Loucy (cell line): ENCODE data around the gene CDC73.

Experiments
- CTCF ChIP-seq: fragments of 200-600 bp; sonication (generic); conservative IDR thresholded peaks from 2 replicates; pipeline ENCODE4 v1.5.1; 2014; ENCODE audit warnings: mild to moderate bottlenecking, antibody characterized with exemption, low read length
- EZH2phosphoT487 ChIP-seq: fragments of 200-600 bp; IDR thresholded peaks from 2 replicates; pipeline ENCODE4 v1.6.1; 2018; ENCODE audit warnings: antibody characterized with exemption, mild to moderate bottlenecking, moderate library complexity, borderline replicate concordance

GRCh38 chr1:193201021-193201420 lies 79.2 kb downstream of the CDC73 start:
- TF ChIP-seq EZH2phosphoT487 (no peak), CTCF (no peak)
